G401.6 (cell line): Measurements from ENCODE around the gene ENTREP3.
A peak's percentile ranks its signal among the peaks of the same experiment; 100 is the strongest.
"Not testable (repeated sequence)": the region's sequence is repeated elsewhere in the genome, so short reads cannot be mapped to it uniquely, and the experiment has no call there.

Experiments
- FAIRE-seq: peaks from 2 replicates; lab custom pipeline; 2012; peaks lifted over from hg19 to GRCh38; lab: Jason Lieb, UNC

ENTREP3 gene

GRCh38 chr1:155255243-155256007 lies at the start of gene ENTREP3:
ENTREP3 (minus strand) TSS chr1:155255483; CDS start chr1:155254877, 606 bp downstream.
- peak; percentile 90 for FAIRE-seq

- FAIRE-seq: no peak
These were observed 49.3 kb upstream of the ENTREP3 start for GRCh38 chr1:155304558-155305063.

DNA sequence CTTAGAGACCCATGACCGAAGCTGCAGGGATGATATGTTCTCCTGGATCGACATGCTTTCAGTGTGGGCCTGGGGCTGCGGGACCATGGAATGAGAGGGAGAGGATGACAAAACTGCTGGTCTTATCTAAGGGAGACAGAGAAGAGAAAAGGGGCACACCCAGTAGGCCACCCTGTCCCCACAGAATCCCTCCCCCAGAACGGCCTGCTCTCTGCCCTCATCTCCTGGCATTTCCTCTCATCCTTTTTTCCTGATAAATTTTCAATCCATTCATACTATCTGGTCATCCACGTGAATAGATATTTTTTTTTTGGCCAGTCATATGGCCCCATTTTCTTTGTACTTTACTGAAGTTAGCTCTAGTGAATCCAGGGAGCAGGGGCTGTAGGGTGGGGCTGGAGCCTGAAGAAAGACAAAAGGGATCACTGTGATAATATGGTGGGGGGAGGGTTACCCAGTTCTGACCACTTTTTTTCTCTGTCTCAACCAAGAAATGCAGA lies 46.1 kb upstream of the ENTREP3 start, which contains the start of gene PKLR:
PKLR (minus strand) TSS at position 97 of the 500 bp plus-strand sequence; CDS start at position 54, 43 bp downstream.
- no peak for FAIRE-seq

DNA sequence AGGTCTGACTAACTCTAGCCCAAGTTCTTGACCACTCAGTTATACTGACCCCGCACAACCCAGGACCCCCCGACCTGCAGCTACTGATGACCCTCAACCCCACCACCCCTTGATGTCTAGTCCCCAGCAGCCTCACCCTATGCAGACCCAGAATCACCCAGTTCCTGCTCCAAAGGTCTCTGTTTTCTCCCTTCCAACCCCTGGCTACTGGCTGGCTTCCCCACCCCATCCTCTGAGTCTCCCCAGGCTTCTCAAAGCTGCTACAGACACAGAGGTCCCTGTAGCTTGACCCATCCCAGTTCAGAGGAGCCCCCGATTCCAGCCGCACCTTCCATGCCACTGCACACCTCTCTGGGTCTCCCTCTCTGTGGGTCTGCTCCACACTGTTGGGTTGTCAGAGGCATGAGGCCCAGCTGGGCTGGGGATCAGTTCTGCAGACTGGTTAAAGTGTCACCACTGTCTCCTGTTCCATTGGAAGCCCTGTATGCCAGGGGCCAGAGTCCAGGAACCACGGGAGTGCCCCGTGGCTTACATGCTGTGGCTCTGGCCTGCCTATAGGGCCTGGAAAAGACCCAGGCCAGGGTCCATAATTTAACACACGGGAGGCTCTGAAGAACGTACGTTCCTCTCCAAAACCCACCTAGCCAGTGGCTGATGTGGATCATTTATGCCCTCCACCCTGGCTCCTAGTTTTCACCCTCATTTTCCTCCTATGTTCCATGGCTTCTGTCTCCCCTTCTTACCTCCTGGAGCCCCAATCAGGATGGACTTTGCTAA lies 45.5 kb upstream of the ENTREP3 start:
- no peak for FAIRE-seq

DNA sequence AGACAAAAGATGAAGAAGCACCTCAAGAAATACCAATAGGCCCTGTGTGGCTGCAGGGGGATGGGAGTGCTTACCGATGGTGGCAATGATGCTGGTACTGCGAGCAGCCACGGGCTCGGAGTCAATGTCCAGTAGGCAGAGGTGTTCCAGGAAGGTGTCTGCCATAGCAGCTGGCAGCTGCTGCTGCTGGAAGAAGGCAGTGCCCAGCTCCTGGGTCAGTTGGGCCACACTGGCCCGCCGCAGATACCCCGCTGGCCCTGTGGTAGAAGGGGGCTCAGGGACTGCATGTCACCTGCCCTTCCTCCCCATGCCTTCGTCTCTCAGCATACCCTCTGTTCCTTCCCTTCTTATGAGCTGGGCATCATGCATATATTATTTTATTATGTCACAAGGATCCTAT lies 44.7 kb upstream of the ENTREP3 start:
- FAIRE-seq: no peak

DNA sequence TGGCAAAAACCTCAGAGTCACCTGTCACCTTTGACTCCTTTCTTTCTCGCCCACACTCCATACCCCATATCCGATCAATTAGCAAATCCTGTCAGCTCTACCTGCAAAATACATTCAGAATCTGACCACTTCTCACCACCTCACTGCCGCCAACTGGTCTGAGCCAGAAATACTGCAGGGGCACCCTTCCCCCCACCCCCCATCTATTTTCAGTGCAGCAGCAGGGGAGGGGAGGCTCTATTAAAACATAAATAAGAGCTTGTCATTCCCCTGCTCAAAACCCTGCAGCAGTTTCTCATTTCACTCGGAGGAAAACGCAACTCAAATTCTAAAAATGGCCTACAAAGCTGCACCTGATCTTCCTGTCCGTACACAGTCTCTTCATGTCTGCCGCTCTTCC lies 42.1 kb upstream of the ENTREP3 start:
- FAIRE-seq: no peak

GRCh38 chr1:155296661-155297060 lies 41.4 kb upstream of the ENTREP3 start:
- FAIRE-seq: no peak

DNA sequence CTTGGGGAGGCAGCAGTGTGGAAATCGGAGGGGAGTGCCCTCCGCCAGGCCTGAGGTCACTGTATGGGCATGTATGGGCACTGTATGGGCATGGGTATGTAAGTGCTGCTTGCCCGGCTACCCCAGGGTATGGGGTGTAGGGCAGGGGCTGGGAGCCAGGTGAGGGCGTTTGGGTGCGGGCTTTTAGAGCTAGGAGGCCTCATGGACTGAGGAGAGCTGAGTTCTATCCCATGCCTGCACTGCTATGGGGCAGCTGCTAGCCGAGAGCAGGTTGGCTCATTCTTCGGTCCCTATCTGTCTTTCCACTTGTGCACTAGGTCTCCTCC lies 40.6 kb upstream of the ENTREP3 start:
- no peak for FAIRE-seq

GRCh38 chr1:155295183-155295941 lies 40.1 kb upstream of the ENTREP3 start:
- no peak for FAIRE-seq

DNA sequence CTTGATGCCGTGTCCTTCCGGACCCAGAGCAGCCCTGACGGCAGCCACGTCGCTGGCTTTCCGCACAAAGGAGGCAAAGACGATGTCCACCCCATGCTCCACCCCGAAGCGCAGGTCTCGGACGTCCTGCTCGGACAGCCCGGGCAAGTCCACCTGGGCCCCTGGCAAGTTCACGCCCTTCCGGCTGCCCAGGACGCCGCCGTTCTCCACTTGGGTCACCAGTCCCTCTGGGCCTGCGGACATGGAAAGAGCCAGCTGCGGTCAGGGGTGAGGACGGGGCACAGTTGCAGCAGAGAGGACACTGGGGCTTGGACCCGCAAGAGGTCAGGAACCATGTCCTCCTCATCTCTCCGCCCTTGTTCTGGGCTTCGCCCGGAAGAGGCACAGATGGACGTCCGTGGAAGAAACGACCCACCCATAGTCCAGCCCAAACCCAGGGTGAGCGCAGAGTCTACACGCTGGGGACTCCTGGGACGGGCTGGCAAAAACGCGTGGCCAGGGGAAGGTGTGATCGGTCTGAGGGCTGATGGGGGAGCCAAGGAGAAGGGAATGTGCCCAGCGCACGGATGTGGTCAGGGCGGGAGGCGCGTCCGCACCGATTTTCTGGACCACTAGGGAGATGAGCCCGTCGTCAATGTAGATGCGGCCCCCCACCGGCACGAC lies 39.4 kb upstream of the ENTREP3 start:
- FAIRE-seq: no peak

DNA sequence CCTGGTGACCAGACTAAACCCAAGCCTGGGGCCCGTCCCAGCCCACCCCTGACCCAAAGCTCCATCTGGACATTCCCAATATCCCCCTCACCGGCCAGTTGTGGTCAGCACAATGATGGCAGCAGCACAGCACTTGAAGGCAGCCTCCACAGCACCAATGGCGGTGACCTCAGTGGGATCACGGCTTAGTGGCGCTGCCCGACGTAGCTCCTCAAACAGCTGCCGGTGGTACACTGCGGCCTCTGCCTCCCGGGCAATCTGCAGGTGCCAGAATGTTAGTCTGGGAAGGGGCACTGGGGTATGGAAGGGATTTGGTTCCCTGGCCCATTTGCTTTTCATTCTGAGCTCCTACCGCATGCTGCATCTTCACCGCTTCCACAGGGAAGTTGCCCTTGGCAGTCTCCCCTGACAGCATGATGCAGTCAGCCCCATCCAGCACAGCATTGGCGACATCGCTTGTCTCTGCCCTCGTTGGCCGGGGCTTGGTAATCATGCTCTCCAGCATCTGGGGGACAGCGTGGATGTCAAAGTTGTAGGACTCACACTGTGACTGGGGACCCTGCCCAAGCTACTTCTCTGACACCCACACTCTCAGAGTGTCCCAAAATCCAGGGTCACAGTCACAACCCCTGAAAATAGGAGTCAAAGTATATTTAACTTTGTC lies 37.9 kb upstream of the ENTREP3 start:
- FAIRE-seq: no peak

DNA sequence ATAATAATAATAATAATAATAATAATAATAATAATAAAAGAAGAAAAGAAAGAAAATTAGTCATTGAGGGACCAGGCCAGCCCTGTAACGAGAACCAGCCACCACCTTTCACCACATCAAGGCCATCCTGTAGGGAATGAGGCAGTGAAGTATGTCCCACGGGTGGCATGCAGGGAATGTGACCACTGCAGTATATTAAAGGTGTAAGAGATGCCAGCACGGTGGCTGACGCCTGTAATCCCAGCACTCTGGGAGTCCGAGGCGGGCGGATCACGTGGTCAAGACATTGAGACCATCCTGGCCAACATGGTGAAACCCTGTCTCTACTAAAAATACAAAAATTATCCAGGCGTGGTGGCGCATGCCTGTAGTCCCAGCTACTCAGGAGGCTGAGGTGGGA lies 35.7 kb upstream of the ENTREP3 start:
- FAIRE-seq: not testable (repeated sequence)

DNA sequence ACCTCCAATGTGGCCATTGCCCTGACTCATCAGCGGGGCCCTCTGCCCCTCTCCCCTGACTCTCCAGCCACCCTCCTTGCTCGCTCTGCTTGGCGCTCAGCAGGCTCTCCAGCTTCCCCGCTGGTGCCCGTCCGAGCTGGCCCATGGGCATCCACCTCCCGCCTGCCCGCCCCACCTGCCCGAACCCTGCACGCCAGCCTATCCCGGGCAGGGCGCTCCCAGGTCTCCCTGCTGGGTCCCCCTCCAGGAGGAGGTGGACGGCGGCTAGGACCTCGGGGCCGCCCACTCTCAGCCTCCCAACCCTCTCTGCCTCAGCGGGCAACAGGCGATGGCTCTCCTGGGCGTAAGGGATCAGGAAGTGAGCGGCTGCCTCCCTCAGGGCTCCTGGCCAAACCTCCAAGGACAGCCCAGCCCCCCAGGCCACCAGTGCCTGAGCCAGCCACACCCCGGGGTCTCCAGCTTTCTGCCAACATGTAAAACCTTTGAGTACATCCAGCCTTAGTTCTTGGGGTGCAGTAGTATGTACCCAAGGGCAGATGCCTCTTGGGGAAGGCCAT lies 32.8 kb upstream of the ENTREP3 start:
- no peak for FAIRE-seq

- no peak for FAIRE-seq
These were observed 31.3 kb upstream of the ENTREP3 start for GRCh38 chr1:155286544-155286943.

GRCh38 chr1:155285631-155286044 lies 30.4 kb upstream of the ENTREP3 start:
- FAIRE-seq: no peak

GRCh38 chr1:155285063-155285462 lies 29.8 kb upstream of the ENTREP3 start:
- FAIRE-seq: no peak

DNA sequence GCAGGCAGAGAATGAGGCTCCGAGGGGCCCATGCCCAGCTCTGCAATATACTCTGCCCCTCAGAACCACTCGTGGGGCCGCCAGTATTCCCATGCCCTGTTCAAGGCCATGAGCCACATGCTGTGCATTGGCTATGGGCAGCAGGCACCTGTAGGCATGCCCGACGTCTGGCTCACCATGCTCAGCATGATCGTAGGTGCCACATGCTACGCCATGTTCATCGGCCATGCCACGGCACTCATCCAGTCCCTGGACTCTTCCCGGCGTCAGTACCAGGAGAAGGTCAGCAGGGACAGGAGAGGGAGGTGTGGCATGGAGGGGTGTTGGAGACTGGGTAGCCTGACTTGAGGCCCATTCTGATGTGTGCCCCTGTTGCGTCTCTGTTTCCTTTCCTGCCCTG lies 29.2 kb upstream of the ENTREP3 start:
- no peak for FAIRE-seq

GRCh38 chr1:155282488-155283091 lies 27.3 kb upstream of the ENTREP3 start:
- FAIRE-seq: no peak

- FAIRE-seq: no peak
These were observed 24.0 kb upstream of the ENTREP3 start for GRCh38 chr1:155279268-155279667.

DNA sequence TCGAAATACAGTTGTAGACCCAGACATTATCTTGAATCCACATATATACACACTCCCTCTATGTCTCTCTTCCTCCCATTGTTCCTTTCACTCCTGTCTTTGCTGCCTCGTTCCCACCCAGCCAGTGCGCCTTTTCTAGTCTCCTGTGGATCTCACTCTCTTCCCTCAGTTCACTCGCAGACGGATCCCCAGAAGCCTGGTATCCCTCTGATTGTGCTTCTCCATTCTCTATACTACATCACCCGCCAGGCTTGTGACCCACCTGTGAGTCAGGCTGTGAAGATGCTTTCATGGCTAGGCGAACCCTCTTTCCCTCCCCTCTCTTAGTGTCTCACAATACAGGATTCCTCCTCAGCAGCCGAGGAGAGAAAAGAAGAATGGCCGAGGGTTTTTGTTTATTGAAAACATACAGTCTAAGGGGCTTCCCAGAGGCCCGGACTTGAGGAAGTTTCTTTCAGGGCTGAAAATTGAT lies 23.4 kb upstream of the ENTREP3 start:
- FAIRE-seq: no peak
